ENCODE data around the gene SELENOP.

The SELENOP gene

DNA sequence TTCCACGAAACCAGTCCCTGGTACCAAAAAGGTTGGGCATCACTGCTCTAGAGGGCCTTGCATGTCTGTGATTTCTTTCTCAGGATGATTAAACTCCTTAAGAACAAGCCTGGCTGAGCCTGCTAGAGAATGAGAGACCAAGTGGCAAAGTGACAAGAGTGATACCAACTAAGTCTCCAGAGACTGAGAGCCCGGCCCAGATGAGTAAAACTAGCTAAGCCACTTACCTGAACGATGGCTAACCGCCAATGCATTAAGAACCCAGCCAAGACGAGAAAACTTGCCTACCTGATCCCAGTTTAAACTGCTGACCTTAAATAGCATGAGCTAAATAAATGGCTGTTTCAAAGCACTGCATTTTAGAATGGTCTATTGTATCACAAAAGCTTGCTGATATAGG is 60.6 kb downstream of the SELENOP start:
- peak; percentile 22 for DNase-seq (ENCODE audit: low read depth, low spot score)
- H3K27ac ChIP-seq: no peak overlapping the region

DNA sequence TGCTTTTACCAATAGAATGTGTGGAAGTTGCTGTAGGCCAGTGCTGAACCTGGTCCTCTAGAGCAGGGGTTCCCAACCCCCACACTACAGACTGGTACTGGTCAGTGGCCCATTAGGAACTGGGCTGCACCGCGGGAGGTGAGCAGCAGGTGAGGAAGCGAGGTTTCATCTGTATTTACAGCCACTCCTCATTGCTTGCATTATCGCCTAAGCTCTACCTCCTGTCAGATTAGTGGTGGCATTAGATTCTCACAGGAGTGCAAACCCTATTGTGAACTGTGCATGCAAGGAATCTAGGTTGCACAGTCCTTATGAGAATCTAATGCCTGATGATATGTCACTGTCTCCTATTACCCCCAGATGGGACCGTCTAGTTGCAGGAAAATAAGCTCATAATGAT is 61.2 kb downstream of the SELENOP start:
- no peak for DNase-seq (ENCODE audit: low read depth, low spot score)
- no peak overlapping the region for H3K27ac ChIP-seq

Data from epithelial cell of prostate (primary cell).